WTC11 (cell line): ENCODE results near the gene SPC24. TPM values are rescaled to one million over a fixed set of nuclear protein-coding genes. Genes with fewer than 3 reads are reported as not detected.
A peak's percentile ranks its signal among the peaks of the same experiment; 100 is the strongest.

Experiments used
- ATAC-seq: fragments of 200-7000 bp; cut with Tn5 transposase; 2 replicates; pipeline ENCODE4 v1.10.0; 2021; ENCODE audit warnings: mild to moderate bottlenecking, moderate library complexity
- CTCF ChIA-PET: fragments of 300-600 bp; sonication (Branson Sonifier 250); formaldehyde crosslinking; loops from one replicate; lab custom pipeline; 2021; ENCODE audit warnings: antibody characterized with exemption; lab: Charles Lee
- POLR2A ChIA-PET: fragments of 350-600 bp; sonication (Branson Sonifier 250); formaldehyde crosslinking; loops from one replicate; lab custom pipeline; 2021; ENCODE audit warnings: antibody characterized with exemption; lab: Charles Lee
- DNase-seq: peaks from one replicate; pipeline ENCODE4 v3.0.0; 2021; ENCODE audit warnings: low spot score
- H3K27ac Mint-ChIP-seq: 2 replicates; pipeline ENCODE4 v1.8.0; 2021; ENCODE audit warnings: mixed read lengths
- H3K27me3 Mint-ChIP-seq: 2 replicates; pipeline ENCODE4 v1.8.0; 2021; ENCODE audit warnings: low read depth, mild to moderate bottlenecking, moderate library complexity, mixed read lengths
- H3K36me3 Mint-ChIP-seq: 2 replicates; pipeline ENCODE4 v1.8.0; 2021; ENCODE audit warnings: mixed read lengths
- H3K4me1 Mint-ChIP-seq: 2 replicates; pipeline ENCODE4 v1.8.0; 2022; ENCODE audit warnings: mixed read lengths
- H3K4me3 Mint-ChIP-seq: 2 replicates; pipeline ENCODE4 v1.8.0; 2021; ENCODE audit warnings: mild to moderate bottlenecking, moderate library complexity, mixed read lengths
- H3K9me3 Mint-ChIP-seq: 2 replicates; pipeline ENCODE4 v1.8.0; 2021; ENCODE audit warnings: mixed read lengths
- AFF4 ChIP-seq: sonication (generic); formaldehyde crosslinking; IDR thresholded peaks from 2 replicates; pipeline ENCODE4 v1.8.1; 2023; ENCODE audit warnings: mild to moderate bottlenecking, missing genetic modification reagents, borderline replicate concordance
- CBFB ChIP-seq: sonication (generic); formaldehyde crosslinking; IDR thresholded peaks from 2 replicates; pipeline ENCODE4 v1.8.1; 2022; ENCODE audit warnings: mild to moderate bottlenecking, low read depth, missing genetic modification reagents
- CREM ChIP-seq: sonication (generic); formaldehyde crosslinking; IDR thresholded peaks from 2 replicates; pipeline ENCODE4 v1.8.1; 2022; ENCODE audit warnings: mild to moderate bottlenecking, missing genetic modification reagents, moderate library complexity
- GABPB1 ChIP-seq: sonication (generic); formaldehyde crosslinking; IDR thresholded peaks from 2 replicates; pipeline ENCODE4 v1.8.1; 2023; ENCODE audit warnings: mild to moderate bottlenecking, missing genetic modification reagents
- GTF2I ChIP-seq: fragments of 250-450 bp; sonication (Bioruptor Pico); conservative IDR thresholded peaks from 2 replicates; pipeline ENCODE4 v1.4.0; 2021; ENCODE audit warnings: mild to moderate bottlenecking
- IRF1 ChIP-seq: sonication (generic); formaldehyde crosslinking; IDR thresholded peaks from 2 replicates; pipeline ENCODE4 v1.8.0; 2023; ENCODE audit warnings: missing genetic modification reagents
- NFE2L1 ChIP-seq: sonication (generic); formaldehyde crosslinking; IDR thresholded peaks from 2 replicates; pipeline ENCODE4 v1.8.1; 2023; ENCODE audit warnings: missing genetic modification reagents
- NFYB ChIP-seq: sonication (generic); formaldehyde crosslinking; conservative IDR thresholded peaks from 2 replicates; pipeline ENCODE4 v1.8.0; 2022; ENCODE audit warnings: low read depth, missing genetic modification reagents
- NR2C2 ChIP-seq: sonication (generic); formaldehyde crosslinking; IDR thresholded peaks from 2 replicates; pipeline ENCODE4 v1.8.0; 2022; ENCODE audit warnings: mild to moderate bottlenecking, missing genetic modification reagents
- PRDM15 ChIP-seq: sonication (generic); formaldehyde crosslinking; IDR thresholded peaks from 2 replicates; pipeline ENCODE4 v1.8.0; 2022; ENCODE audit warnings: missing genetic modification reagents
- RORB ChIP-seq: fragments of 250-450 bp; sonication (Bioruptor Pico); IDR thresholded peaks from 2 replicates; pipeline ENCODE4 v1.9.0; 2021; ENCODE audit warnings: mild to moderate bottlenecking
- ZNF121 ChIP-seq: sonication (generic); formaldehyde crosslinking; IDR thresholded peaks from 2 replicates; pipeline ENCODE4 v1.8.0; 2023; ENCODE audit warnings: missing genetic modification reagents
- ZNF317 ChIP-seq: sonication (generic); formaldehyde crosslinking; IDR thresholded peaks from 2 replicates; pipeline ENCODE4 v1.8.1; 2023; ENCODE audit warnings: low read depth, mild to moderate bottlenecking, moderate library complexity, missing genetic modification reagents, borderline replicate concordance
- ZNF423 ChIP-seq: fragments of 250-450 bp; sonication (Bioruptor Pico); IDR thresholded peaks from 2 replicates; pipeline ENCODE4 v2.1.2; 2022; ENCODE audit warnings: mild to moderate bottlenecking, moderate library complexity
- total RNA-seq: library from RNA; stranded (reverse); gene quantifications from 3 replicates; pipeline ENCODE4 v1.2.3, GENCODE V29; 2021
- TF ChIP-seq, protein P1 (sequence below): sonication (generic); formaldehyde crosslinking; IDR thresholded peaks from 2 replicates; pipeline ENCODE4 v1.8.1; 2023; ENCODE audit warnings: mild to moderate bottlenecking, missing genetic modification reagents
- TF ChIP-seq, protein P2 (sequence below): sonication (generic); formaldehyde crosslinking; IDR thresholded peaks from 2 replicates; pipeline ENCODE4 v1.8.1; 2022; ENCODE audit warnings: mild to moderate bottlenecking, missing genetic modification reagents, moderate library complexity, borderline replicate concordance
- TF ChIP-seq, protein P3 (sequence below): fragments of 250-450 bp; sonication (Bioruptor Pico); IDR thresholded peaks from 2 replicates; pipeline ENCODE4 v1.8.0; 2021; ENCODE audit warnings: mild to moderate bottlenecking
- TF ChIP-seq, protein P4 (sequence below): sonication (generic); formaldehyde crosslinking; IDR thresholded peaks from 2 replicates; pipeline ENCODE4 v1.8.1; 2023; ENCODE audit warnings: mild to moderate bottlenecking, missing genetic modification reagents, moderate library complexity

Gene SPC24
- total RNA-seq, 1 experiment from 2014 or later = 62.2 TPM

GRCh38 chr19:11197291-11198174 is 42.0 kb upstream of the SPC24 start, which contains the start of gene KANK2 (continued):
- no peak for TF ChIP-seq PRDM15
- no peak for TF ChIP-seq CREM (CRISPR knock-in tag)
- TF ChIP-seq, protein P1, sequence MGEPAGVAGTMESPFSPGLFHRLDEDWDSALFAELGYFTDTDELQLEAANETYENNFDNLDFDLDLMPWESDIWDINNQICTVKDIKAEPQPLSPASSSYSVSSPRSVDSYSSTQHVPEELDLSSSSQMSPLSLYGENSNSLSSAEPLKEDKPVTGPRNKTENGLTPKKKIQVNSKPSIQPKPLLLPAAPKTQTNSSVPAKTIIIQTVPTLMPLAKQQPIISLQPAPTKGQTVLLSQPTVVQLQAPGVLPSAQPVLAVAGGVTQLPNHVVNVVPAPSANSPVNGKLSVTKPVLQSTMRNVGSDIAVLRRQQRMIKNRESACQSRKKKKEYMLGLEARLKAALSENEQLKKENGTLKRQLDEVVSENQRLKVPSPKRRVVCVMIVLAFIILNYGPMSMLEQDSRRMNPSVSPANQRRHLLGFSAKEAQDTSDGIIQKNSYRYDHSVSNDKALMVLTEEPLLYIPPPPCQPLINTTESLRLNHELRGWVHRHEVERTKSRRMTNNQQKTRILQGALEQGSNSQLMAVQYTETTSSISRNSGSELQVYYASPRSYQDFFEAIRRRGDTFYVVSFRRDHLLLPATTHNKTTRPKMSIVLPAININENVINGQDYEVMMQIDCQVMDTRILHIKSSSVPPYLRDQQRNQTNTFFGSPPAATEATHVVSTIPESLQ (CRISPR knock-in tag) = no peak
- TF ChIP-seq AFF4 (CRISPR knock-in tag) = no peak
- no peak for TF ChIP-seq ZNF317
- peak; percentile 49; the same call in 1 of the 2 replicates for TF ChIP-seq NFE2L1 (CRISPR knock-in tag)
- TF ChIP-seq NR2C2 = no peak
- TF ChIP-seq IRF1 (CRISPR knock-in tag) = no peak
- TF ChIP-seq, protein P2, sequence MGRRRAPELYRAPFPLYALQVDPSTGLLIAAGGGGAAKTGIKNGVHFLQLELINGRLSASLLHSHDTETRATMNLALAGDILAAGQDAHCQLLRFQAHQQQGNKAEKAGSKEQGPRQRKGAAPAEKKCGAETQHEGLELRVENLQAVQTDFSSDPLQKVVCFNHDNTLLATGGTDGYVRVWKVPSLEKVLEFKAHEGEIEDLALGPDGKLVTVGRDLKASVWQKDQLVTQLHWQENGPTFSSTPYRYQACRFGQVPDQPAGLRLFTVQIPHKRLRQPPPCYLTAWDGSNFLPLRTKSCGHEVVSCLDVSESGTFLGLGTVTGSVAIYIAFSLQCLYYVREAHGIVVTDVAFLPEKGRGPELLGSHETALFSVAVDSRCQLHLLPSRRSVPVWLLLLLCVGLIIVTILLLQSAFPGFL = no peak
- TF ChIP-seq ZNF423 = peak; percentile 91
- 0 out of 2 replicates have a peak, but pooled peaks have one; percentile 5 for TF ChIP-seq GABPB1

DNA sequence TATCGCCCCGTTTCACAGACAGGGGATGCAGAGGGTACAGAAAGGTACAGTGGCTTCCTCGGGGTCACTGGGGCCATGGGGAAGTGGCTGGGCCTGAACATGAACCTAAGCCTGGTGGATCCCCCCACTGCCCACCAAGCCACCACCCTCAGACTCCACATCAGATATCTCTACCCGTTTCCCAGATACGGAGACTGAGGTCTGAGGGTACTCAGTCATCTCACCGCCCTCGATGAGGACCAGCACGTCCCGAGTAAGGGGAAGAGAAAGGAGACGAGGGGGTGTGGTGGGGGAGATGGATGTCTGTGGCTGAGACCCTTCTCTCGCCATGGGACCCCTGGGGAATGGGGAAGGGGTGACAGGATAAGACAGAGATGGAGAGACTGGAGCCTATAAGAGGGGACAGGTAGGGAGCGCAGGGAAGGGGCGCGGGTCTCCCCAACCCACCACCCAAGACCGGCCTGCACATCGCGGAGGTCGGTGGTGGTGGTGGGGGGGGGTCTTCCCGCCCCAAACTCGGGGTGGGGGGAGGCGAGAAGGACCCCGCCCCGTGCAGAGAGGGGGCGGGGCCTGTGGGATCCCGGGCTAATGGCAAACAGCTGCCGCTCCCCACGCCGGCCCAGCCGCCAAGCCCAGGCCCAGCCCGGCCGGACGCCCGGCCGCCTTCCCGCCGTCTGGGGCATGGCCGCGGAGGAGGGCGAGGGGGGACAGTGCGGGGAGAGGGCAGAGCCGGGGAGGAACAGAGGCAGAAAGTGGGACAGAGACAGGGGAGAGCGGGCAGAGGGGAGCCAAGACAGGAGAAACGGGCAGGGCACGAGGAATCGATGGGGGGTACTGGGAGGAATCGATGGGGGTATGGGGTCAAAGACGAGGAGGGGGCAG is 41.1 kb upstream of the SPC24 start:
- Mint-ChIP-seq H3K36me3 (peaks cover 6% of the 10 kb centered on the region), H3K9me3 (no peaks in the 10 kb centered on the region), H3K27me3 (no peaks in the 10 kb centered on the region), H3K4me1 (peaks cover 10% of the 10 kb centered on the region), H3K27ac (no peak overlapping the region), H3K4me3 (peak overlapping the region; percentile 80)
- ATAC-seq (peak; percentile 59), DNase-seq (peak; percentile 56)
- POLR2A ChIA-PET = no interaction called here
- CTCF ChIA-PET = interaction anchor here (0.7 to 1.0 kb wide), 2 partner anchors 33 to 68 kb away, joined by 3 read pairs; no protein-coding TSS in a partner anchor
- TF ChIP-seq, protein P3, sequence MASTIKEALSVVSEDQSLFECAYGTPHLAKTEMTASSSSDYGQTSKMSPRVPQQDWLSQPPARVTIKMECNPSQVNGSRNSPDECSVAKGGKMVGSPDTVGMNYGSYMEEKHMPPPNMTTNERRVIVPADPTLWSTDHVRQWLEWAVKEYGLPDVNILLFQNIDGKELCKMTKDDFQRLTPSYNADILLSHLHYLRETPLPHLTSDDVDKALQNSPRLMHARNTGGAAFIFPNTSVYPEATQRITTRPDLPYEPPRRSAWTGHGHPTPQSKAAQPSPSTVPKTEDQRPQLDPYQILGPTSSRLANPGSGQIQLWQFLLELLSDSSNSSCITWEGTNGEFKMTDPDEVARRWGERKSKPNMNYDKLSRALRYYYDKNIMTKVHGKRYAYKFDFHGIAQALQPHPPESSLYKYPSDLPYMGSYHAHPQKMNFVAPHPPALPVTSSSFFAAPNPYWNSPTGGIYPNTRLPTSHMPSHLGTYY (CRISPR knock-in tag) = no peak
- TF ChIP-seq ZNF121 (no peak), RORB (CRISPR knock-in tag) (no peak), CBFB (CRISPR knock-in tag) (0 out of 2 replicates have a peak, but pooled peaks have one; percentile 14), GTF2I (CRISPR knock-in tag) (0 out of 2 replicates have a peak, but pooled peaks have one; percentile 44), NFYB (no peak), NFE2L1 (CRISPR knock-in tag) (no peak)
- TF ChIP-seq, protein P4, sequence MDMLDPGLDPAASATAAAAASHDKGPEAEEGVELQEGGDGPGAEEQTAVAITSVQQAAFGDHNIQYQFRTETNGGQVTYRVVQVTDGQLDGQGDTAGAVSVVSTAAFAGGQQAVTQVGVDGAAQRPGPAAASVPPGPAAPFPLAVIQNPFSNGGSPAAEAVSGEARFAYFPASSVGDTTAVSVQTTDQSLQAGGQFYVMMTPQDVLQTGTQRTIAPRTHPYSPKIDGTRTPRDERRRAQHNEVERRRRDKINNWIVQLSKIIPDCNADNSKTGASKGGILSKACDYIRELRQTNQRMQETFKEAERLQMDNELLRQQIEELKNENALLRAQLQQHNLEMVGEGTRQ (CRISPR knock-in tag) = no peak
